HG02642 (cell line): ENCODE measurements around the gene ZC3H18.
A peak's percentile ranks its signal among the peaks of the same experiment; 100 is the strongest.

Experiments used
- ATAC-seq: cut with Tn5 transposase; IDR thresholded peaks from one replicate; pipeline ENCODE4 v1.9.1; 2021; ENCODE audit warnings: mild to moderate bottlenecking; ENCODE audit not compliant: unreplicated experiment, poor library complexity

The ZC3H18 gene

DNA sequence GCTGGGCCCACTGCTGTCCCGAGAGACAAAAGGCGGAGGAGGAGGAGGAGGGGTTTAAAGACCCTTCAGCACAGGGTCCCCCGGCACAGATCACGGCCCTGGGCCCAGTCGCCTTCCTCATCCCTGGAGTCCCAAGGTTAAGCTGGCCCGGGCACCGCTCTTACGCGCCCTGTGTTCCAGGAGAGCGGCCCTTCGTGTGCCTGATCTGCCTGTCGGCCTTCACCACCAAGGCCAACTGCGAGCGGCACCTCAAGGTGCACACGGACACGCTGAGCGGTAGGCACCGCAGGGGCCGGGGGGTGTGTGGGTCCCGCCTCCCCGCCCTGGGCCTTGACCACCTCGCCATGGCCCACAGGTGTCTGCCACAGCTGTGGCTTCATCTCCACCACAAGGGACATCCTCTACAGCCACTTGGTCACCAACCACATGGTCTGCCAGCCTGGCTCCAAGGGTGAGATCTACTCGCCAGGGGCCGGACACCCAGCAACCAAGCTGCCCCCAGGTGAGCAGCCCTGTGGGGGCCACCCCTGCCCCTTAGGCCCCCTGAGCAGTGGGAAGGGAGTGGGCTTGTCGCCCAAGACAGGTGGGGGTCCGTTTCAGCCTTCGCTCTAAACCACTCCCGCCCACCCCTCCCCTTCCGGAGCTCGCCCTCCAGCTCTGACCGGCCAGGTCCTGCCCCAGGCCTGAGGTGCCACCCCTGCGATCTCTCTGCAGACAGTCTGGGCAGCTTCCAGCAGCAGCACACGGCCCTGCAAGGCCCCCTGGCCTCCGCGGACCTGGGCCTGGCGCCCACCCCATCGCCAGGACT is 37.6 kb upstream of the ZC3H18 start:
- ATAC-seq = no peak

DNA sequence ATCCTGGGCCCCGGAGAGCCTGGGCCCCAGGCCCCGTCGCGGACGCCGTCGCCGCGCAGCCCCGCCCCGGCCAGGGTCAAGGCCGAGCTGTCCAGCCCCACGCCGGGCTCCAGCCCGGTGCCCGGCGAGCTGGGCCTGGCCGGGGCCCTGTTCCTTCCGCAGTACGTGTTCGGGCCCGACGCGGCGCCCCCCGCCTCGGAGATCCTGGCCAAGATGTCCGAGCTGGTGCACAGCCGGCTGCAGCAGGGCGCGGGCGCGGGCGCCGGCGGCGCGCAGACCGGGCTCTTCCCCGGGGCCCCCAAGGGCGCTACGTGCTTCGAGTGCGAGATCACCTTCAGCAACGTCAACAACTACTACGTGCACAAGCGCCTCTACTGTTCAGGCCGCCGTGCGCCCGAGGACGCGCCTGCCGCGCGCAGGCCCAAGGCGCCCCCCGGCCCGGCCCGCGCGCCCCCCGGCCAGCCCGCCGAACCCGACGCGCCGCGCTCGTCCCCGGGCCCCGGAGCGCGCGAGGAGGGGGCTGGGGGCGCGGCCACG is 36.8 kb upstream of the ZC3H18 start:
- ATAC-seq = no peak

DNA sequence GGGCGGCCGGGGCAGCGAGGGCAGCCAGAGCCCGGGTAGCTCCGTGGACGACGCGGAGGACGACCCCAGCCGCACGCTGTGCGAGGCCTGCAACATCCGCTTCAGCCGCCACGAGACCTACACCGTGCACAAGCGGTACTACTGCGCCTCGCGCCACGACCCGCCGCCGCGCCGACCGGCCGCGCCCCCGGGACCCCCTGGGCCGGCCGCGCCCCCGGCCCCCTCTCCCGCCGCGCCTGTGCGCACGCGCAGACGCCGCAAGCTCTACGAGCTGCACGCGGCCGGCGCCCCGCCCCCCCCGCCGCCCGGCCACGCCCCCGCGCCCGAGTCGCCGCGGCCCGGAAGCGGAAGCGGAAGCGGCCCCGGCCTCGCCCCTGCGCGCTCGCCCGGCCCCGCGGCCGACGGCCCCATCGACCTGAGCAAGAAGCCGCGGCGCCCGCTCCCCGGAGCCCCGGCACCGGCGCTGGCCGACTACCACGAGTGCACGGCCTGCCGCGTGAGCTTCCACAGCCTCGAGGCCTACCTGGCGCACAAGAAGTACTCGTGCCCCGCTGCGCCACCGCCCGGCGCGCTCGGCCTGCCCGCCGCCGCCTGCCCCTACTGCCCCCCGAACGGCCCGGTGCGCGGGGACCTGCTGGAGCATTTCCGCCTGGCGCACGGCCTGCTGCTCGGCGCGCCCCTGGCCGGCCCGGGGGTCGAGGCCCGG is 36.1 kb upstream of the ZC3H18 start:
- ATAC-seq = peak; percentile 62

DNA sequence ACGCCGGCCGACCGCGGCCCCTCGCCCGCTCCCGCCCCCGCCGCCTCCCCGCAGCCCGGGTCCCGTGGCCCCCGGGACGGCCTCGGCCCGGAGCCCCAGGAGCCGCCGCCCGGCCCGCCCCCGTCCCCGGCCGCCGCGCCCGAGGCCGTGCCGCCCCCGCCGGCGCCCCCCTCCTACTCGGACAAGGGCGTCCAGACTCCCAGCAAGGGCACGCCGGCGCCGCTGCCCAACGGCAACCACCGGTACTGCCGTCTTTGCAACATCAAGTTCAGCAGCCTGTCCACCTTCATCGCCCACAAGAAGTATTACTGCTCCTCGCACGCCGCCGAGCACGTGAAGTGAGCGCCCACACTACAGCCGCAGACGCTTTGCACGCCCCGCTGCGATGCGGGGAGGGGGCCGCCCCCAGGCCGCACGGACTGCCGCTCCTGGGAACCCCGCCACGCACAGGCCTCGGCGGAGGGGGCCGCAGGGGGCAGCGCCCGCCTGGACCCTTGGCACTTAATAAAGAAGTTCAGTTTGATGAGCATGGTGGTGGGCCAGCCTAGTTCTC is 35.5 kb upstream of the ZC3H18 start:
- peak; percentile 24 for ATAC-seq

DNA sequence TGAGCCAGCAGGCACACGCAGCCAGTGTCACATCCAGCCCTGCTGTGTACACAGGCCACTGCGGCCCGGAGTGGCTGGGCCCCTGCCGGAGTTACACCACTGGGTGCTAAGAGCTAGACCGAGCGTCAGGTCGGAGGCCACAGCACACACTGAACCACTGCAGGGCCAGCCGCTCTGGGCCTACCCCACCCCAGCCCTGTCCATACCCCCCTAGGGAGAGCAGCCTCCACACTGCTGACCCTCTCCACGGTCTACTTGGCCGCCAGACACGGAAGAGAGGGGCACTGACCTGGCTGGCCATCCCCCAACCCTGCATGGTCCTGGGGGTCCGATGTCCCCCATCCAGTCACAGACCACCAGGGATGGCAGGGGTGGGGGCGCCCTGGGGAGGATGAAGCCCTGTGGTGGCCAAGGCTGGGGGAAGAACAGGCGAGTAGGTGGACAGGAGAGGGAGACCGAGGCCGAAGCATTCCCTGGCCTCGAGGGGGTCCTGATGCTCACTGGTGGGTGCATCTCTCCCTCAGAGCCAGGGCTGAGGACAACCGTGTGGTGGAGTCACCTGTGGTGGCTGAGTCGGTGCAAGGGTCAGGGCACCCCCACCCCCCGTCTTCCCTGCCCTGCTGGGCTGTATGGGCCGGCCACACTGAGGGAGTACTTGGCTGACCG is 34.9 kb upstream of the ZC3H18 start:
- ATAC-seq = no peak

DNA sequence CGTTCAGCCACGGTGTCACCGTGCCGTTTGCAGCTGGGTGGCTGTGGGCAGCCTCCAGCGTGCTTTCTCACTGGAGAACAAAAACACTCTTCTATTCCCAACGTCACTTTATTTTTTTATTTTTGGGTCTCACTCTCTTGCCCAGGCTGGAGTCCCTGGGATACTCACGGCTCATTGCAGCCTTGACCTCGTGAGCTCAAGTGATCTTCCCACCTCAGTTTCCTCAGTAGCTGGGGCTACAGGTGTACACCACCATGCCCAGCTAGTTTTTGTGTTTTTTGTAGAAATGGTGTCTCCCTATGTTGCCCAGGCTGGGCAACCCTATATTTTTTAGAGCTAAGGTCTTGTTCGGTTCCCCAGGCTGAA is 34.4 kb upstream of the ZC3H18 start:
- no peak for ATAC-seq

DNA sequence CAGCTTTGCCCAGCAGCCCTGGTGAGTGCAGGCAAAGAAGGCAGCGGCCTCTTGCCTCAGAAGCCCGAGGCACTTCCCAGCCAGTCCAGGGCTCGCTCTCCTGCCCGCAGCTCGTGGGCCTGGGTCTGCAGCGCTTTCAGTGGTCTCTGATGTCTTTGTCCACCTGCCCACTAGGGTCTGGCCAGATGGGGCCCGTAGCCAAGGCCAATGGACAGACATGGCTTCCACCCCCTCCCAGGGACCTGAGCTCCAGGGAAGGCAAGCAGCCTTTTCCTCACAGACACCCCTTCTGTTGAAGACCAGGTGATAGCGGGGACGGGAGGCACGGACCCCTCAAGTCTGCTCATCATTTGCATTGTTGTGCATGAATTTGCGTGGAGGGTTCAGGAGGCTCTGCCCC is 33.7 kb upstream of the ZC3H18 start:
- no peak for ATAC-seq

DNA sequence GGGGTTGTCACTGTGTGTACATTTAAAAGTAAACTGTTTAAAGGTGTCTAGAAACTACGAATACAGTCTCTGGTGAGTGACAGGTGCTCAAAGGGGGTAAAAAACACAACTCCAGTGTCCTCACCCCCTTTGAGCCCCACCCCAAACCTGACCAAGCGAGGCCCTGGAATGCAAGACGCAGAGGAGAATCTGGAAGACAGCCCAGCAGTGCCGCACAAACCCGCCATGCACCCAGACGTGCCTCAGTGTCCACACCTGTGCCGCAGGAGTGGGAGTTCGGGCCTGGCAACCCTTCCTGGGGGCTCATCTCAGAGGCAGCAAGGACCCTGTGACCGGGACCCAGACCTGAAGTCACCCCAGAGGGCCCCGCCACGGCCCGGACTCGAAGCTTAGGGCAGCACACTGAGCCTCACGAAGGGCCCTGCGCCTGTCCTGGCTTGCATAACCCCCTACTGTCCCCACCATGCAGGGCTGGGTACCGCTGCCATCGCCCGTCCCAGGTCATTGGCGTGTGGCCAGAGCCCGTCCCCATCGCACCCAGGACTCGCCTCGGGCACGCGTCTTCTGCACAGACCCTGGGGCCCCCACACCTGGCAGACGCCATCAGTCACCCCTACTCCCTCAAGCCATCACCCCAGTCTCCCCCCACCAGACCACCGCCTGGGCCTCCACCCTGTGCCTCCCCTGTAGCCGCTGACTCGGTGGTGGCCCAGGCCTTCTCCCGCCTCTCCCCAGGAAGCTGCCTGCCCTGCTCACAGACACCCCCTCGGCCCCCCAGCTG is 33.0 kb upstream of the ZC3H18 start:
- no peak for ATAC-seq

DNA sequence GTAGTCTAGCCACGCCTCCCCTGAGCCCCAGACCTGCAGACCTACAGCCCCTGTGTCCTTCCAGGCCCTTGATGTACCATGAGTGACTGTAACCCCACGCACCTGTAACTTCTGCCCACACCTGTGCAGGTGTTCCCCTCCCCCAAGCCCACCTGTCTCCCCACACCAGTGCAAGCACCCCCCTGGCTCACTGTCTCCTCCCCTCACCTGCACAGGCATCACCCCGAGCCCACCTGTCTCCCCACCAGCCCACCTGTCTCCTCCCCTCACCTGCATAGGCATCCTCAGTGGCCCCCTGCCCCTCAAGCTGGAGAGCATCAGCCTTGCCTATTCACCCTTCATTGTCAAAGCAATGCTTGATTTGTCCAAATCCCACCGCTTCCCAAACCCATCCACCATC is 32.3 kb upstream of the ZC3H18 start:
- no peak for ATAC-seq

DNA sequence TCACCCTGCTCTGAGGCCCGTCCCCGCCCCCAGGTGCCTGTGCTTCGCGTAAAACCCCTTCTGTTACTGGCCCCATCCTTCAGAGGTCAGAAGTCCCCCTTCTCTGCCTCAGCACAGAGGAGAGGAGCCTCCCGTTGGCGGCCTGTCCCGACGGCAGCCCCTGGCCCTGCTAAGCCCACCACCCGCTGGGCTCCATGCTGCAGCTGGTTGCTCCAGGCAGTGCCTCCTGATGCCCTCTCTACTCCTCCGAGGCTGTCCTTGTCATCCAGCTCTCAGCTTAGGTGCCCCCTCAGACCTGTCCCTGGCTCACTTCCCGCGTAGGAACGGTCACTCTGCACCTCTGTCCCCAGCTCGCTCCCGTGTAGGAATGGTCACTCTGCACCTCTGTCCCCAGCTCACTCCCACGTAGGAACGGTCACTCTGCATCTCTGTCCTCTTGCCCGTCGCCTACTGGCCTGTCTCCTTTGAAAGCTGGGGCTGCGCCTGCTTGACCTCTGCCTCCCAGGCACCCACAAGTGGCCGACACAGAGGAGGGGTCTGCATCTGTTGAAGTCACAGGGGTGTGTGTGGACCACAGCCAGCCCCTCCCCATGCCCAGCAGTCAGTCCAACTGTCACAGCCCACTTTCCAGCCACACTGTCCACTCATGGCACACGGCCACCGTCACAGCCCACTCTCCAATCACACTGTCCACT is 31.7 kb upstream of the ZC3H18 start:
- no peak for ATAC-seq

DNA sequence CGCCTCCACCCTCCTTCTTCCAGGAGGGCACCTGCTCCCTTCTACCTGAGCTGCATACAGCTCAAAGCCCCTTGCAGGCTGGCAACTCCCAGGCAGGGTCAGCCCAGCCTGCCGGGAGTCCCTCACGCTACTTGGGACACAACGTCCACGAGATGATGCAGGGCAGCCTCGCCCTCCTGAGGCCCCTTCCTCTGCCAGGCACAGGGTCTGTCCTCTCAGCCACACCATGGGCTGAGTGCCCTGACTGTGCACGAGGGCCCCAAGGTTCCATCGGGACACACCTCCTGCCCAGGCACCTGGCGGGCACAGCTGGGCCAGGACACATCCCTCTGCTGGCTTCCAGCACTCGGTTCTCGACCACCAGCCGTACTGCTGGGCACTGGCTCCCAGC is 30.9 kb upstream of the ZC3H18 start:
- no peak for ATAC-seq

DNA sequence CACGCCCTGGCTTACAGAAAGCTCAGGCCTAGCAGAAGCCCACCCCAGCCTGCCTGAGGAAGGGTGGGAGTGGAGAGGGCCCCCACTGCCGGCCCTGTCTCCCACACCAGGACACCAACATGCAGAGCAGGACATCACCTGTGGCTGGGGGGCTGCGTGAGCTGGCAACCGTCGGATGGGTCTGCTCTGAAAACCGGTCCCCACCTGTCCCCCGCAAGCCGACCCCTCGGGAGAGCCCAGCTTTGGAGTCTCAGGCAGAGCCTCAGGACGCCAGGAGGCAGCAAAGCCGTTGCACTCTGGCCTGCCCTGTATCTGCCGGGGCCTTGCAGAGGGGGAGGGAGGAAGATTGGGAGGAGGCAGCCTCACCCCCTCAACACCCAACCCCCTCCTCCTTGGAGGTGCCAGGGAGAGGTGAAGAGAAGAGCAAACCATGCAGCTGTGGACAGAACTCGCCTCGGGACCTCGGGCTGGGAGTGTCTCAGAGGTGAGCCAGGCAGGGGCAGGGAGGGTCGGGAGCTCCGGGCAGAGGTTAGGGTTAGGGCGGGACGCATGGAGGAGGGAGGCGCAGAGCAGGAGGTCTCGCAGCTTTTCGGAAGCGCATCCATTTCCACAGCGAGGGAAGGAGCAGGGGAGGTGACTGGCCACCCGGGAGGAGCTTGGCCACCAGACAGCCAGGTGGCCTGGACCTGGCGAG is 30.4 kb upstream of the ZC3H18 start:
- ATAC-seq = no peak

DNA sequence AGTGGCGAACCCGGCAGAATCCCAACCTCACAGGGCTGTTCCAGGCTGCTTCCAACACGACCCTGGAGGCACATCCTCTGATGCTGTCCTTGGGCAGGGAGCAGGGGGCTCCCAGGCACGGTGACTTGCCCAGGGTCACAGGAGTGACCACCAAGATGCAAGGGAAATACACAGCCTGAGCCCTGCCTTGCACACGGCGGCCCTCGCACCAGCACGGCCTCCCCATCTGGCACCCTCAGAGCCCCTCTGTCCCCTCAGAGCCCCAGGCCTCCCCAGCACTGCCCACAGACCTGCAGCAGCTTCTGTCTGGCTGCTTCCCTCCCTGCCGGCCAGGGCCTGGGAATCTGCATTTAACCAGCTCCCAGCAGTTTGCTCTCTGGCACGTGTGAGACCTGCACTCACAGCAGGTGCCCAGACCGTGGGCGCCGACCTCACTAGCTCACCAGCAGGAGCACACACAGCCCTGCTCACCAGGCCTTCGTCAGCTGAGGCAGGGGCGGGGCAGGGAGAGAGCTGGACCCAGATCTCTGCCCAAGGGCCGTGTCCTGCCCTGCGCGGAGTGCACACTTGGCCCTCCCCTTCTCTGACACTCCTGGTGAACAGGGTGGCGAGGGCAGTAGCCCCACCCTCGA is 29.7 kb upstream of the ZC3H18 start:
- no peak for ATAC-seq

DNA sequence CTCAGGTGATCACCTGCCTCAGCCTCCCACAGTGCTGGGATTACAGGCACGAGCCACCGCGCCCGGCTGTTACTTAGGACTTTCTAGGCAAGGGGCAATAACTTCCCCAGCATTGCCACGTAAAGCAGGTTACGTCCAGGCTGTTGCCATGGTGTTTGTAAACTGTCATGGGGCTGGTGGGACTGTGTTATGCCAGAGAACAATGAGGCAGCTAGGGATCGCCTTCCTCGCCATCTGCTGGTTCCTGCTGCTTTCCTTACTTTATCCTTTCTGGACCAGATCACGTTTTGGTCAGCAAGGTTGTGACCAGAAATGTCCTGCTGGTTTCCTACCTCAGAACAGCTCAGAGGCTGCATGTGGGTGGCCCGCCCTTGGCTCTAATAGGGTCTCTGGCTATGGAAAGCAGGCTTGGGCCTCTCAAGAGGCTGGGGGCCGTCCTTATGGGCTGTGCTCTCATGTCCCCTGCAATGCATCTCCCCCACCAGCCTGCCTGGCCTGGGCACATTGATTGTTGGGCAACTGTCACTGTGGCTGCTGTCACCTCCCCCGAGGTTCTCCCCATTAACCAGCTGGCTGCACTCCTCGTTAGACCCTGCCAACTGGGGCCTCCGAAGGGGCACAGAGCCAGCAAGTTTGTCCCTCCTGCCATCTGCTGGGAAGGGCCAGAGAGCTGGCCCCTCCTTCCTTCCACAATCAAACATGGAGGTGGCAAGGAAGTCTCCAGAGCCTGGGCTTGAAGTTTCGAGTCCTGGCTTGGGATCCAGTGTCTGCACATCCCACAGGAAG is 28.2 kb upstream of the ZC3H18 start:
- no peak for ATAC-seq

DNA sequence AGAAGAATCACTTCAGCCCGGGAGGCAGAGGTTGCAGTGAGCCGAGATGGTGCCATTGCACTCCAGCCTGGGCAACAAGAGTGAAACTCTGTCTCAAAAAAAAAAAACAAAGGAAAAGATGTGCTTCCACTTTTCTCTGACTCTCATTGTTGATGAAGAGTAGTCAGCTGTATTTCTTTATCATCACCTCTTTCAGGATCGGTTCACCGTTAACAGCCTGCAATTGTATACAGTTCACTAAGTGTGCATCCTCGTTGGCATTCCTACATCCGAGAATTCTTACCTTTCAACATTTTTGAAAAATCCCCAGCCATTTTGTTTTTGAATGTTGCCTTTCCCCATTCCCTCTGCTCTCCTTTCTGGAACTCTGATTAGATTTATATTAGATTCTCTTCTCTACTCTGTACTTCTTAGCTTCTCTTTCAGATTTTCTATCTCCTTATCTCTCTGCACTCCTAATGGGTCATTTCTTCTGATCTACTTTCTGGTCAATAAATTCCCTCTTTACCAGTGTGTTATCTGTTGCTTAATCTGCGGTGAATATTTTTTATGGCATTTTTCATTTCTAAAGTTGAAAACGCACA is 26.9 kb upstream of the ZC3H18 start:
- ATAC-seq = no peak

DNA sequence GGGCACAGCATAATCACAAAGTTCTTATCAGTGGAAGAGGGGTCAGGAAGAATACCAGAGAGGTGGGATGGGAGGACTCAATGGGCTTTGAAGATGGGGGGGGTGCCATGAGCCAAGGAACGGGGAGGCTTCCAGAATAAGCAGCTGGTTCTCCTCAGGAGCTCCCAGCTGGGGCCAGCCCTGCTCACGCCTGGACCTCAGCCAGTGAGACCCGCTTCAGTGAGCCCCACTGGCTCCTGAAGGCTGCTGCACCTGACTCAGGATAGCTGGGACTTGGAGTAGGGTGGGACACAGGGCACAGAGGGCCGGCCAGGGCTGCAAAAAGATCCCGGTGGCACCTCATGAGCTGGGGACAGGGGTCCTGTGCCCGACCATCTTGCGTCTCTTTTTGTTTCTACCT is 24.4 kb upstream of the ZC3H18 start:
- ATAC-seq = no peak

DNA sequence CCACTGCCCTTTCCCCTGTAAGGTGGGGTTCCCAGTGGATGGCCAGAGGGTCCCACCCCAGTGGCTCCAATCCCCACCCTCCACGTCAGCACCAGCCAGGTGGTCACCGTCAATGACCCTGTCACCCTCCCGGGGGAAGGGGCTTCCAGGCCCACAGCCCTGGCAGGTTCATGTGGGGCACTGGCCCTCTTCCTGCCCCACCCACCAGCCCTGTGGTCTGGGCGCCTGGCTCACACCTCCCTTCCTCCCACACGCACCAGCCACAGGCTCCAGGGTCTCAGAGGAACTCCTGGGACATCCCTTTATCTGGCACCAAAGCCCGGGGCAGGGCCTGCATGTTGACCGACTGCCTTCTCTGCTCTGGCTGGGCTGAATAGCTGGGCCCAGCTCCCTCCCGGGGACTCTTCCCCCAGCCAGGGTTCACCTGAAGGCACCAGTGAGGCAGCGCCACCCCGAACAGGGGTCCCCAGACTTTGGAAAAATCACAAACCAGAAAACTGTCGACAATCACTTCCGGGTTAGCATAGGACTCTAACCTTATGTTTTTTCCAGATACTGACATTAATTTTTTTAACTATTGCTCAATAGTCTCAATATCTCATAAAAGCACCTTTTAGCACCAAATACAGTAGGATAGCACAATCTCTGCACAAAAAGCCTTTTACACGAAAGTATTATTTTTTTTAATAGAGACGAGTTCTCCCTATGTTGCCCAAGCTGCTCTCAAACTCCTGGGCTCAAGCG is 21.9 kb upstream of the ZC3H18 start:
- ATAC-seq = no peak
